ENCODE results near the gene YEATS2.
"Not testable (repeated sequence)": the region's sequence is repeated elsewhere in the genome, so short reads cannot be mapped to it uniquely, and the experiment has no call there.

YEATS2 gene

DNA sequence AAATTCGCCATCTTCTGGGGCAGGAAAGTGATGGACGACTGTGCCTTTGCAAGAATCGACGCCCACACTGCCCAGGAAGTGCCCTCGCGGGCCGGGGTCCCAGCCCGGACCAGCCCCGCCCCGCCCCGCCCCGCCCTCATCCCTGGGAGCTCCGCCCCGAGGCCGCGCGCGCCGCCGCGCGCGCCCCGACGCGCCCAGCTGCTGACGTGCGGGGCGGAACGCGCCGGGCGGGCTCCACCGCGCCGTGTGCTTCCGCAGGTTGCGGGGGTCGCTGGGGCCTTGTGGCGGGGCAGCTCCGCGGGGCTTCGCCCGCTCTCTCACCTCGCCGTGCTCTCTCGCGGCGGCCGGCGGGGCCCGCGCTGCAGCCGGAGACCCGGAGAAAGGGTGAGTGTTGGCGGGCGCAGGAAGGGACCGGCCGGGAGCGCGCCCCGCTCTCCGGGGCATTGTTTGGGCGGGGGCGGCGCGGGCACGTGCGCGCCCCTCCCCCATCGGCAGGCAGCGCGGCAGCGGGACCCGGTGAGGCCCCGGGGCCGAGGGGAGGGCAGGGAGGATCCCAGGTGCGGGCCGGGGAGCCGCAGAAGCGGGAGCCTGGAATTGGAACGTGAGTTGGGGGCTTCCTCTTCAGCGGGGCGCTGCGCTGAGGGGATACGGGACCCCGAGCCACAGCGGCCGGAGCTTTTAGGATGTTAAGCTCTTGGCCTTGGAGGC lies at the start of gene YEATS2:
Gene YEATS2 (plus strand): TSS at position 188 of the 708 bp plus-strand sequence. CDS start 17,366 bp downstream, outside the sequence.
- DNase-seq = peak in 1 of 2 experiments; percentile 7

DNA sequence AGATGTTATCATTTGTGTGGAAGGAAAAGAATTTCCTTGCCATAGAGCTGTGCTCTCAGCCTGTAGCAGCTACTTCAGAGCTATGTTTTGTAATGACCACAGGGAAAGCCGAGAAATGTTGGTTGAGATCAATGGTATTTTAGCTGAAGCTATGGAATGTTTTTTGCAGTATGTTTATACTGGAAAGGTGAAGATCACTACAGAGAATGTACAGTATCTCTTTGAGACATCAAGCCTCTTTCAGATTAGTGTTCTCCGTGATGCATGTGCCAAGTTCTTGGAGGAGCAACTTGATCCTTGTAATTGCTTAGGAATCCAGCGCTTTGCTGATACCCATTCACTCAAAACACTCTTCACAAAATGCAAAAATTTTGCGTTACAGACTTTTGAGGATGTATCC lies 47.0 kb upstream of the YEATS2 start:
- no peak for DNase-seq

DNA sequence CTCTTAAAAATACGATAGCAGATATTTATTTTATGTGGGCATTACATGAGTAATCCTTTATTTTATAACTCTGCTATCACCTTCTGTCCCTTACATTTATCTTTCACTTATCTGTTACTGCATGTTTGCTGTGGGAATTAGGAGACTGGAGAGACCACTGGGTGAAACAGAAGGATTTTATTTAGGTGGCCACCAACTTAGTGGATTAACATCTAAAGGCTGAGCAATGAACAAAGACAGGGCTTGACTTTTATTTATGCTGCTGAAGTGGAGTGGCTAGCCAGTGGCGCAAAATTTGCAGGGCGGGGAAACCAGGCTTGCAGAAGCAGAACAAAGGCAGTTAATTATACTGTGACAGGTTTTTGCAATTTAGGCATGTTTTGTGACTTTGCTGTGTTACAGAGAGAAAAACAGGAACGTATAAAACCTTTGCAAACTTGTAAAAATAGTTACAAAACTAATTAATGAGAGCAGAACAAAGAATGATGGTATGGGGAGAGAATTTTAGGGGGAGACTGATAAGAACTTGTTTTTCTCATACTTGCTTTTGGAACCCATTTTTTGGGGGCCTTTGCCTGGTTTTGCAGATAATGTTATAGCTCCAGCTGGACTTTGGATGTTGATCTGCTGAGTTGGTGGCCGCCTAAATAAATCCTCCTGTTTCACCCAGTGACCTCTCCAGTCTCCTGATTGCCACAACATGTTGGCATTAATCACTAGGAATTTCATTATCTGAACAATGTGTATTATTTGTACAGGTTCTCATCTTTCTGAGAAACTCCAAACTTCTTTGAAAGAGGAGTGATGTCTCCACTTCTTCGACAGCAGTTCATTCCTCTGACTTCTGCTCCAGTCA lies 44.2 kb upstream of the YEATS2 start:
- DNase-seq = no peak

DNA sequence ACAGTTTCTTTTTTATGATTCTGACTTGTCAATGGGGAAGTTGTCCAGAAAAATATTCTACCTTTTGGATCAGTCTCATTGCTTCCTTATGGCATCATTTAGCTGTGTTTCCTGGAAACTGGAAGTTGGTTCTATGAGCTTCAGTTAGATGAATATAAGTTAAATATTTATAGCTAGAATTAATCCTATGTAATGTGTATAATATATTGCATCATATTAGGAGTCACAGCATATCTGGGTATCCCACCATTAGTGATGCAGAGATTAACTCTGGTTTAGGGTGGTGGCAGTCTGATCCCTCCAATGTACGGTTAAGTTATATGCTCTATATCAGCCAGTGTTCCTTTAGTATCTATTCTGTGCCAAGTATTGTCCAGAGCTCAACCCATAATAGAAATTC lies 42.9 kb upstream of the YEATS2 start:
- DNase-seq = no peak

DNA sequence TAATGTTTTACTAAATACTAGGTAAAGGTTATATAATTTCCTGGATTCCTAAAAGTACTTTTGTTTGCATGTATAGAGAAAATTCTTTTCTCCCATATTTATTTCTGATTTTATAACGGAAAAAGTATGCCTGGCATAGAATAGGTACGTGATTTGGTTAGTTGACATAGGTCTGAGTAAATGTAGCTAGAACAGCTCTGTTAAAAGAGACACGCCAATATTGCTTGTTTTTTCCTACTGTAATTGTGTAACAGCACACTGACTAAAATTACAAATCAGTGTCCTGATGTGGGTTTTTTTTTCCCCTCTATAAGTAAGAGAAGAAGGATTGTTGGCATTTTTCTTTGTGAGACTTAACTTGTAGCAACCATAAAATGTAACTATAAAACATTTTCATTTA lies 35.5 kb upstream of the YEATS2 start:
- no peak for DNase-seq

DNA sequence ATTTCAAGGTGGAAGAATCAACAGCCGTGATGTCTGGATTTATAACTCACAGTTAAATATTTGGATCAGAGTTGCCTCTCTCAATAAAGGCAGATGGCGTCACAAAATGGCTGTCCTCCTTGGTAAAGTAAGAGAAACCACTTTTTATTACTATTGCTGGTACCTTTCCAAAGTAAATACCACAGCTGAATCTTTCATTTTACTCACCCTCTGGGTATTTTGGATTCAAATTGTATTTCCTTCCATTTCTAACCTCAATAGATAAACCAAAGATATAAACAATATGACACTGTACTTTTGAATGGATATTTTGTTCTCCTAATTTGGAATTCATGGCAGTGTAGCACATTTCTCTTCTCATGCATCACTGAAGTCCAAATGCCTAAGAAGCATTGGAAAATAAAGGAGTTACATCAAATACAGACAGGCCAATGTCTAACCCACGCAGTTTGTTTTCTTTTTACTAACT lies 32.6 kb upstream of the YEATS2 start:
- no peak for DNase-seq

DNA sequence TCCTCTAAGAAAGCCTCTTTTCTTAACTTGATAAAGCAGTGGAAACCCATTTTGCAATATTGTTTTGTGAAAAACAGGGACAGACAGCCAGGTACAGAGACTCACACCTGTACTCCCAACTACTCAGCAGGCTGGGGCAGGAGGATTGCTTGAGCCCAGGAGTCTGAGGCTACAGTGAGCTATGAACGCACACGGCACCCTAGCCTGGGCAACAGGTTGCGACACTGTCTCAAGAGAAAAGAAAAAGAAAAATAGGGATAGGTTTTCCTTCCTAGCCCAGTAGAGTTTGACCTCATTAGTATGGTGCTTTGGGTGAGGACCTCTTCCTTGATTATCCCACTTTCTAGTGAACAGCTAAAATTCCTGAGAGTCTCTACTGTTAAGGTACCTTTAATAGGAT lies 17.5 kb upstream of the YEATS2 start:
- no peak for DNase-seq

DNA sequence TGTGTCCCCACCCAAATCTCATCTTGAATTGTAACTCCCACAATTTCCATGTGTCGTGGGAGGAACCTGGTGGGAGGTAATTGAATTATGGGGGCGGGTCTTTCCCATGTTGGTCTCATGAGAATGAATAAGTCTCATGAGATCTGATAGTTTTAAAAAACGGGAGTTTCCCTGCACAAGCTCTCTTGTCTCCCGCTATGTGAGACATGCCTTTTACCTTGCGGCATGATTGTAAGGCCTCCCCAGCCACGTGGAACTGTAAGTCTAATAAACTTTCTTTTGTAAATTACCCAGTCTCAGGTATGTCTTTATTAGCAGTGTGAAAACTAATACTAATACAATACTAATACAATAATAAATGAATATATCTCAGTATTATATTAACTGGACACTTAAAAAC lies 9.9 kb upstream of the YEATS2 start:
- DNase-seq = no peak

DNA sequence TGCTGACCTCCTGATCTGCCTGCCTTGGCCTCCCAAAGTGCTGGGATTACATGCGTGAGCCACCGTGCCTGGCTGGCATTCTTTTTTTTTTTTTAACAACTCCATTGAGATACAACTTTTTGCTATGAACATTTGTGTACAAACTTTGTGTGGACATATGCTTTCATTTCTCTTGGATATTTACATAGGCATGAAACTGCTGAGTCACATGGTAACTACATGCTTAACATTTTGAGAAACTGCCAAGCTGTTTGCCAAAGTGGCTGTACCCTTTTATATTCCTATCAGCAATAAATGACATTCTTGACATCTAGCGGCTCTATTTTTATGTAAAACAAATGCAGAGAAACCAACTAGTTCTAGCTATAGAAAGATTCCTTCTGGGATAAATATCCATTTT lies 8.7 kb upstream of the YEATS2 start:
- no peak for DNase-seq

DNA sequence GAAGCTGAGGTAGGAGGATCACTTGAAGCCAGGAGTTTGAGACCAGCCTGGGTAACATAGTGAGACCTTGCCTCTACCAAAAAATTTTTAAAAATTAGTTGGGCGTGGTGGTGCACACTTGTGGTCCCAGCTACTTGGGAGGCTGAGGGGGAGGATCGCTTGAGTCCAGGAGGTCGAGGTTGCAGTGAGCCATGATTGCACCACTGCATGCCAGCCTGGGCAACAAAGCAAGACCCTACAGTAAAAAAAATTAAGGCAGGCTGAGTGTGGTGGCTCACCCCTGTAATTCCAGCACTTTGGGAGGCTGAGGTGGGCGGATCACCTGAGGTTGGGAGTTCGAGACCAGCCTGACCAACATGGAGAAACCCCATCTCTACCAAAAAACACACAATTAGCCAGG lies 8.0 kb upstream of the YEATS2 start:
- not testable (repeated sequence) for DNase-seq

DNA sequence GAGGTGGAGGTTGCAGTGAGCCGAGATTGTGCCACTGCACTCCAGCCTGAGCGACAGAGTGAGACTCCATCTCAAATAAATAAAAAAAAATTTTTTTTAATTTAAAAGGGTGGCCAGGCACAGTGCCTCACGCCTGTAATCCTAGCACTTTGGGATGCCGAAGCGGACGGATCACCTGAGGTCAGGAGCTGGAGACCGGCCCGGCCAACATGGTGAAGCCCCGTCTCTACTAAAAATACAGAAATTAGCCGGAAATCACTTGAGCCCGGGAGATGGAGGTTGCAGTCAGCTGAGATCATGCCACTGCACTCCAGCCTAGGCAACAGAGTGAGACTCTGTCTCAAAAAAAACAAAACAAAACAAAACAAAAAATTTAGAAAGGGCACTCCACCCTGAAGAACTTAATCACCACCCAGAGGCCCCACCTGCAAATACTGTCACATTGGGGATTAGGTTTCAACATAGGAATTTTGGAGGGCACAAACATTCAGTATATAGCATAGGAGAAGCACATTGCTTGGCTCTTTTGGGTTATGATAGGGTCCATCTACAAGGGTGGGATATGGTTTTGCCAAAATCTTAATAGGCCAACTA lies 7.1 kb upstream of the YEATS2 start:
- DNase-seq = no peak

DNA sequence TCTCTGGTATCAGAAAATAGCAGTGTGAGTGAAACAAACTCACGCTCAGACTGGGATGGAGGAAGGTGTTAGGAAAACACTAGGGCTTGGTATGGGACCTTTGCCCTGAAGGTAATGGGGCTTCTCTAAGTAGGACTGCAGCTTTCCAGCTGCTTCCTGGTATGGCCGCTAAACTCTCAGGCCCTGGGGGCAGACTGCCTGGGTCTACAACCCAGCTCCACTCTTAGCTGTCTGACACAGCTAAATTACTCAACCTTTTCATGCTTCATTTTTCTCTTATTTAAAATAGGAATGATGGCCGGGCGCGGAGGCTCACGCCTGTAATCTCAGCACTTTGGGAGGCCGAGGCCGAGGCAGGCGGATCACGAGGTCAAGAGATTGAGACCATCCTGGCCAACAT lies 5.2 kb upstream of the YEATS2 start:
- DNase-seq = no peak

DNA sequence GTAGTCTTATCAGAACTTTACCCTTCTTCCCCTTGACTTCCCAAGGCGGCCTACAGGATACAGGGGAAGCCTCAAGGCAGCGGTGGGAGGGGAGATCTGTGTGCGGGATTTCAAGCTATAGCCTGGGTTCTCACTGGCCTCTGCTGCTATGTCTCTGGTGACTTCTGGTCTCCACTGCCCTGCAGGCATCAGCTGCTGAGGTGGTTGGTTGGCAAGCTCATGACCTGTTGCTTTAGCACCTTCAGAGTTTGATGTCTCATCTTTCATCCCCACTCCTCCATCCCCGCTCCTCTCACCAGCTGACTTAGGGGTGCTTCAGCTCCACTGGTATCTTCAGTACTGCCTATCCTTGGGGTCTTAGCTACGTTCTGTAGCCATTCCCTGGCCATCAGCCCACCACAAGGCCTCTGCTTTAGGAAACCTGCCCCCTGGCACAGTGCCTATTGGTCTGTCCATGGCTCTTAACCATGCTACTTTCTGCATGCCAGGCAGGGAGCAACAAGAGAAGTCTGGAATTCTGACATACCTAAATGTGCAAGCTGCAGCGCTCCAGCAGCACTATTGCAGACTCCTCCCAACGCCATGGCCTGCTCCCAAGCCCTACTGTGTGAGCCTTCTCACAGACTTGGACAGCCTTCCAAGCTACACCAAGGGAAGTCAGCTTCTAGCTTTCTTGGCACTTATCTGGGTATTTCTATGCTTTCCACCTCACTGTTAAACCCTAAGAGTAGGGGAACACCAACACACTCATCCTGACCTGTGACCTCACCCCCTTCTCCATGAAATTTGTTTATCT lies 1.8 kb upstream of the YEATS2 start:
- DNase-seq = no peak

DNA sequence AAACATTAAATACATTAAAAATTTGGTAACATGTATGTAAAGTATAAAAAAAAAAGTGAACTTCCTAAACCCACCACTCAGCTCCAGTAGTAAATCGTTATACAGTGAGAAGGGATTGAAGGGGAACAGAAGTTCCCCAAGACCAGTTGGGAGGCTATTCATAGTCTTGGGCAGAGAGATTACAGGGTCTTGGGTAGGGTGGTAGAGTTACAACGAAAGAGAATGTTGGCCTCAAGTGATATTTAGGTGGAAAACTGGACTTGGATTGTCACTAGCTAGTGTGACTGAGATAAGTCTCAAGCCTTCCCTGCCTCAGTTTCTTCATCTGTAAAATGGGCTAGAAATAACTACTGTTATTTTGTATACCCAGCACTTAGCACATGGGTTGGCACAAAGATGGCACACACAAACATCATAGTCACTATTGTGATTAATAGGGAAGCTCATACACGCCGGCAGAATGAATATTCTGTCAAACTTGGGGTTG lies 431 bp upstream of the YEATS2 start:
- DNase-seq = no peak

DNA sequence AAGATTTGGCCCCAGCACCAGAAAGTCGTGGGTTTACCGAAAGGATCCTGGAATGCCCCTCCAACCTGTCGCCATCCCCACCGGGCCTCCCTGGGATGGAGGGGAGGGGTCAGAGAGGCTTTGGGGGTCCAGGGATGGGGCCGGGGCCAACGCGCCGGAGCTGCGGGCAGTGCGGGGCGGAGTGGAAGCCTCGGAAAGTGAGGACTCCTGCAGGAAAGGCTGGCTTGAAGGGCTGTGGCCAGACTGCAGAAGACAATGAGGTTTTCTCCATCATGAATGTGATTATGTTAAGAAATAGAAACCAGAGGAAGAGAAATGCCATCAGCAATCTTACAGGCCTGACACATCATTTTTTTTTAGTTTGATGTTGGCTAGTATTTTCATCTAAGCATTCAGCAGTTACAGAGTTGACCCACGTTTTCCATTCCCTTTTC lies 738 bp downstream of the YEATS2 start:
- no peak for DNase-seq

DNA sequence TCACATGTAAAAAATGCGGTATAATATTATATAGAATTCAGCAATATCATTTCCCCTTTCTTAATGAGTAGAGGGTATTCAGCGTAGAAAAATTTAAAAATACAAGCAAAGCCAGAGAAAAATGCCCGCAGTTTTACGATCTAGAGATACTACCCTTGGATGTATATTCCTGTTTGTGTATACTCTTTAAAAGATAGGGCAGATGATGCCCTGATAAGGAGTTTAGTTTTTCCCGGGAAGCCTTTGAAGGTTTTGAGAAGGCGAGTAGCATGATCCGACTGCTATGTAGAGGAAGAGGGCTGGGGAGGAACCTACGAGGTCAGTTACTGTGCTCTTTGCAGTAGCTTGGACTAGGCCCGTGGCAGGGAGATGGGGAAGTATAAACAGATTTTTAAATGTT lies 1.2 kb downstream of the YEATS2 start:
- DNase-seq = no peak

DNA sequence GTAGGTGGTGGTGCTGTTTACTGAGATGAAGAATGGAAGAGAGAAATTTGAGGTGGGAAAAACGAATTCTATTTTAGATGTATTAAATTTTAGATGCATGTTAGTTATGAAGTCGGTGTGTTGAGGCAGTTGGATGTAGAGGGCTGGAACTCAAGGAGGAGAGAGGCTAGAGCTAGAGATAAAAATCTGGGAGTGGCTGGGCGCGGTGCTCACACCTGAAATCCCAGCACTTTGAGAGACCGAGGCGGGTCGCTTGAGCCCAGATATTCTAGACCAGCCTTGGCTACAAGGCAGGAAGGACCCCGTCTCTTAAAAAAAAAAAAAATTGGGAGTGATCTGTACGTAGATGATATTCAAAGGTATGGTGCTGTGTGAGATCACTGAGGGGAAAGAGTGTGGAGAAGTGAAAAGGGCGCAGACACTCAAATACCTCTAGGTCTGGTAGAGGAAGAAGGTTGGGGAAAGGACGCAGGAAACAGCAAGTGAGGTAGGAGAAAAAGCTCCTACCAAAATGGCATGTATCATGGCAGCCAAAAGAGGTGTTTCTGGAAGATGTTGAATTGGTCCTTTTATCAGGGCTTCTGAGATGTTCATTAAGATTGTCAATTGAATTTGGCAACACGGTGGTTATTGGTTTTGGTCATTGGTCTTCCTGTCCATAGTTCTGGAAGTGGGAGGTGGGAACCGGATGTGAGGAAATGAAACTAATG lies 1.8 kb downstream of the YEATS2 start:
- no peak for DNase-seq

DNA sequence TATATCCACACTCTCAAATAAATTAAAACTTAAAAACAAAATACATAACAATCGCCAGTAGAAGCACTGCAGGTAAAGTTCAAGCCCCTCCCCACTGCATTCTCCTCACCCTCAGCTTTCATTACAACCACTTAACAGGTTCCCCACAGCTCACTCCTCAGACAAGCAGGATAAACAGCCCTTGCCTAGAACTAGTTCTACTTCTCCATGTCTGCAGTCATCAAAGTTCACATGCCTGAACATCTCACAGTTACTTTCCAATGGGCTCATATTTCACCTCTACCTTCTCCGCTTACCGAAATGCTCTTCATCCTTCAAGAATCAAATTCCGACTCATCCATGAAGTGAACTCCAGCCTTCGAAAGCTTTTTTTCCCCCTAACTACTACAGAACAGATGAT lies 4.1 kb downstream of the YEATS2 start:
- DNase-seq = no peak

DNA sequence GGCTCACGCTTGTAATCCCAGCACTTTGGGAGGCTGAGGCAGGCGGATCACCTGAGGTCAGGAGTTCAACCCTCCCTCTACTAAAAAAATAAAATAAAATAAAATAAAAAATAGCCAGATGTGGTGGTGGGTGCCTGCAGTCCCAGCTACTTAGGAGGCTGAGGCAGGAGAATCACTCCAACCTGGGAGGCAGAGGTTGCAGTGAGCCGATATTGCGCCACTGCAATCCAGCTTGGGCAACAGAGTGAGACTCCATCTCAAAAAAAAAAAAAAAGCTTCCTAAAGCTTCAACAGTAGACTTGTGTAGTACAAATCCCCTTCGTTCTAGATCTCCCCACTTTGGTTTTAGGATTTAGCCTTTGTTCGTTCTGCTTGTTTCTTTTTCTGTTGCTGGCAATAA lies 6.3 kb downstream of the YEATS2 start:
- not testable (repeated sequence) for DNase-seq

DNA sequence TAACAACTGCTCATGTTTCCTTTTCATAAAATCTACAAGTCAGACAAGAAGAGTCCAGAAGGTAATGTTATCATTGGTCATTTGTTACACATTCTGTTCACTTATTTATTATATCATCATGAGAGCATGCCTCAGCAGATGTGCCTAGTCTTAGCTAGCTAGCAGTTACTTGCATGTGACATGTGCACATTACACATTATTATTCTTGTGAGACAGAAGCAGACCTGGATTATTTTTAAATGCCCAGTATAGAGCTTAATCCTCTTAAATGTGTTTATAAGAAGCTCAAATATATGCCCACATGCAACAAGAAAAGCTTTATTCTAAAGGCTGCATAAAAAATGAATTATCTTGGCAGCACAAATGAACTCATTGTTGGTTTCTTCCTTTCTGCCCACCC lies 12.6 kb downstream of the YEATS2 start:
- DNase-seq = no peak

DNA sequence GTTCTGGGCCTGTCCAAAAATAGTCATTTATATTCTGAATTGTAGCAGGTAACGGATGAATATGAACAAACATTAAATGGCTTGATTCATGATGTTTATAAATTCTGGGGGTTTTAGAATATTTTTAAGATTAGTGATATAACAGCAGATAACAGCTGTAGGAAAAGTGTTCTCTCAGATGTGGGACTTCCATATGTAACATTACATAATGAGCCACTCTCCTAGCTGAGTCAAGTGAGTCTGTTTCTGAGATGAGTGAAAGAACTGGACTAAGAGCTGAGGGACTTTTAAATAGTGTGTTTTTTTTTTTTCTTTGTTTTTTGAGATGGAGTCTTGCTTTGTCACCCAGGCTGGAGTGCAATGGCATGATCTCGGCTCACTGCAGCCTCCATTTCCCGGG lies 13.9 kb downstream of the YEATS2 start:
- no peak for DNase-seq

DNA sequence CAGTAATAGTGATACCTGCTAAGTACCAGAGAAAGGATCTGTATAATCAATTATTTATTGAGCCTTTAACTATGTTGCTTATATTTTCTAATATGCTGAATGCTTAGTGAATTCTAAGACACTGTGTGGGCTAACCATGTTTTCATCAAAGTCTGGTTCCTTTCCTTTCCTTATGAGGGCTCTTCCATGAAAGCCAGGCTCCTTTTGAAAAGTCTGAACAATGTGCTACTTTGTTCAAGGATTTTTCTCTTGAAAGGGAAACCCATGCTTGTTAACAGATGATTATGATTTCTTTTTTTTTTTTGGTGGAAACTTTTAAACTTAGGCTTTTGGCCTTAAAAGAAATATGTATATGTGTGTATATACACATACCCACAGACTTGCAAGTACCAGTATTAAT lies 17.0 kb downstream of the YEATS2 start:
- no peak for DNase-seq

Data from cerebellar nuclear complex (tissue), 1 donor.